ENCODE results near the gene LGR6.

- TF ChIP-seq ZNF274 (IDR thresholded peaks at IDR 0.05; ENCODE audit: low read depth, low read length) (no peak), YY1 (IDR thresholded peaks at IDR 0.05; ENCODE audit: insufficient read depth, insufficient read length) (no peak), SUZ12 (IDR thresholded peaks at IDR 0.05; ENCODE audit: extremely low read depth, insufficient read depth, insufficient read length) (no peak)
These were observed 607 bp upstream of the LGR6 start for GRCh38 chr1:202192770-202193613.

Data from NT2/D1 (cell line).